ENCODE results near the gene NUDT19. TPM values are rescaled to one million over a fixed set of nuclear protein-coding genes. Genes with fewer than 3 reads are reported as not detected.
"Not testable (repeated sequence)": the region's sequence is repeated elsewhere in the genome, so short reads cannot be mapped to it uniquely, and the experiment has no call there.

The NUDT19 gene
- total RNA-seq, 1 donor from 2014 or later = 14.2 TPM

- no peaks in the 10 kb centered on the region for H3K27me3 Mint-ChIP-seq (ENCODE audit: low read depth)
- H3K4me3 Mint-ChIP-seq = peak overlapping the region; percentile 77
- H3K4me1 Mint-ChIP-seq = peaks cover 41% of the 10 kb centered on the region
- peaks cover 9% of the 10 kb centered on the region for H3K36me3 Mint-ChIP-seq
- TF ChIP-seq CTCF (IDR thresholded peaks at IDR 0.05; ENCODE audit: unreplicated experiment) = no peak
- no peak for DNase-seq (ENCODE audit: low spot score in 2 of 2, unreplicated experiment in 2 of 2)
- no peaks in the 10 kb centered on the region for H3K9me3 Mint-ChIP-seq
- H3K27ac Mint-ChIP-seq = peak overlapping the region; percentile 90
Measured at GRCh38 chr19:32692727-32693061, 1.1 kb downstream of the NUDT19 start.

GRCh38 chr19:32693151-32694108, 1.8 kb downstream of the NUDT19 start:
- peak overlapping the region; percentile 77 for H3K4me3 Mint-ChIP-seq
- not testable (repeated sequence) for H3K27me3 Mint-ChIP-seq (ENCODE audit: low read depth); H3K9me3 Mint-ChIP-seq; DNase-seq (ENCODE audit: low spot score in 2 of 2, unreplicated experiment in 2 of 2)
- H3K36me3 Mint-ChIP-seq = peaks cover 16% of the 10 kb centered on the region
- H3K27ac Mint-ChIP-seq = peak overlapping the region; percentile 90
- H3K4me1 Mint-ChIP-seq = peaks cover 41% of the 10 kb centered on the region

GRCh38 chr19:32694316-32694715, 2.7 kb downstream of the NUDT19 start:
- Mint-ChIP-seq H3K4me3 (peak overlapping the region; percentile 77), H3K27ac (peak overlapping the region; percentile 90), H3K4me1 (peaks cover 41% of the 10 kb centered on the region), H3K36me3 (peaks cover 24% of the 10 kb centered on the region)
- not testable (repeated sequence) for H3K27me3 Mint-ChIP-seq (ENCODE audit: low read depth); H3K9me3 Mint-ChIP-seq; DNase-seq (ENCODE audit: low spot score in 2 of 2, unreplicated experiment in 2 of 2)

- Mint-ChIP-seq H3K4me3 (peak overlapping the region; percentile 77), H3K4me1 (peaks cover 41% of the 10 kb centered on the region), H3K27ac (peak overlapping the region; percentile 90), H3K36me3 (peaks cover 29% of the 10 kb centered on the region)
- H3K9me3 Mint-ChIP-seq; DNase-seq (ENCODE audit: low spot score in 2 of 2, unreplicated experiment in 2 of 2); H3K27me3 Mint-ChIP-seq (ENCODE audit: low read depth): not testable (repeated sequence)
Measured at GRCh38 chr19:32694851-32695250, 3.2 kb downstream of the NUDT19 start.

GRCh38 chr19:32695506-32695905, 3.9 kb downstream of the NUDT19 start:
- Mint-ChIP-seq H3K4me3 (peak overlapping the region; percentile 6), H3K36me3 (peaks cover 29% of the 10 kb centered on the region), H3K4me1 (peaks cover 41% of the 10 kb centered on the region)
- not testable (repeated sequence) for DNase-seq (ENCODE audit: low spot score in 2 of 2, unreplicated experiment in 2 of 2); H3K9me3 Mint-ChIP-seq; H3K27ac Mint-ChIP-seq; H3K27me3 Mint-ChIP-seq (ENCODE audit: low read depth)

- not testable (repeated sequence) for H3K9me3 Mint-ChIP-seq; H3K4me3 Mint-ChIP-seq; DNase-seq (ENCODE audit: low spot score in 2 of 2, unreplicated experiment in 2 of 2); H3K27ac Mint-ChIP-seq; H3K27me3 Mint-ChIP-seq (ENCODE audit: low read depth)
- Mint-ChIP-seq H3K4me1 (peaks cover 32% of the 10 kb centered on the region), H3K36me3 (peaks cover 35% of the 10 kb centered on the region)
Measured at GRCh38 chr19:32696771-32697170, 5.2 kb downstream of the NUDT19 start.

GRCh38 chr19:32700129-32700528, 8.5 kb downstream of the NUDT19 start:
- peaks cover 17% of the 10 kb centered on the region for H3K9me3 Mint-ChIP-seq
- not testable (repeated sequence) for H3K27me3 Mint-ChIP-seq (ENCODE audit: low read depth); H3K4me1 Mint-ChIP-seq; H3K27ac Mint-ChIP-seq; DNase-seq (ENCODE audit: low spot score in 2 of 2, unreplicated experiment in 2 of 2); H3K4me3 Mint-ChIP-seq
- peaks cover 58% of the 10 kb centered on the region for H3K36me3 Mint-ChIP-seq

- no peaks in the 10 kb centered on the region for H3K27me3 Mint-ChIP-seq (ENCODE audit: low read depth)
- peaks cover 70% of the 10 kb centered on the region for H3K36me3 Mint-ChIP-seq
- no peak for TF ChIP-seq CTCF (IDR thresholded peaks at IDR 0.05; ENCODE audit: unreplicated experiment)
- H3K27ac Mint-ChIP-seq = no peak overlapping the region
- peaks cover 26% of the 10 kb centered on the region for H3K9me3 Mint-ChIP-seq
- H3K4me1 Mint-ChIP-seq = no peaks in the 10 kb centered on the region
- DNase-seq (ENCODE audit: low spot score in 2 of 2, unreplicated experiment in 2 of 2) = no peak
- H3K4me3 Mint-ChIP-seq = no peak overlapping the region
Measured at GRCh38 chr19:32702010-32702409, 10.4 kb downstream of the NUDT19 start.

- Mint-ChIP-seq H3K36me3 (peaks cover 58% of the 10 kb centered on the region), H3K9me3 (peaks cover 27% of the 10 kb centered on the region)
- H3K4me3 Mint-ChIP-seq; H3K27me3 Mint-ChIP-seq (ENCODE audit: low read depth); H3K27ac Mint-ChIP-seq; H3K4me1 Mint-ChIP-seq; DNase-seq (ENCODE audit: low spot score in 2 of 2, unreplicated experiment in 2 of 2): not testable (repeated sequence)
Measured at GRCh38 chr19:32704006-32704405, 12.4 kb downstream of the NUDT19 start.
